Measurements from ENCODE around the gene LRG1.

GRCh38 chr19:4516939-4517300 lies 22.9 kb downstream of the LRG1 start:
- TF ChIP-seq TAF1 (IDR thresholded peaks at IDR 0.05; ENCODE audit: borderline replicate concordance, insufficient read depth, low read length) (no peak), FOXP2 (optimal IDR thresholded peaks at IDR 0.05; ENCODE audit: borderline replicate concordance, extremely low read depth, extremely low read length, insufficient read depth) (no peak), REST (IDR thresholded peaks at IDR 0.05; ENCODE audit: insufficient read depth in 1 of 2, low read depth in 2 of 2, low read length in 2 of 2) (no peak), POLR2AphosphoS5 (IDR thresholded peaks at IDR 0.05; ENCODE audit: low read depth, low read length) (no peak)

Measured in PFSK-1 (cell line).